SK-N-SH (cell line): ENCODE results near the gene MSI1. TPM values are rescaled to one million over a fixed set of nuclear protein-coding genes. Genes with fewer than 3 reads are reported as not detected.

ENCODE experiments used
- ELF1 ChIP-seq: IDR thresholded peaks from 2 replicates; pipeline ENCODE4 v1.4.0; 2012
- EP300 ChIP-seq, 2 experiments: IDR thresholded peaks; 2 replicates each; pipeline versions ENCODE4 v1.4.0 to v1.6.1; 2012; ENCODE audit warnings: borderline replicate concordance in 1 of 2, low read depth in 1 of 2, low read length in 1 of 2
- FOSL2 ChIP-seq: IDR thresholded peaks from 2 replicates; pipeline ENCODE4 v1.4.0; 2012; ENCODE audit warnings: low read depth, mild to moderate bottlenecking, moderate library complexity, borderline replicate concordance
- FOXM1 ChIP-seq: IDR thresholded peaks from 2 replicates; pipeline ENCODE4 v1.4.0; 2012; ENCODE audit warnings: low read depth, mild to moderate bottlenecking
- GABPA ChIP-seq: IDR thresholded peaks from 2 replicates; pipeline ENCODE4 v1.4.0; 2012; ENCODE audit warnings: low read depth, mild to moderate bottlenecking
- GATA2 ChIP-seq: sonication (generic); formaldehyde crosslinking; IDR thresholded peaks from 2 replicates; pipeline ENCODE4 v1.5.0; 2020; ENCODE audit warnings: mild to moderate bottlenecking, missing genetic modification reagents
- JUND ChIP-seq: IDR thresholded peaks from 2 replicates; pipeline ENCODE4 v1.4.0; 2012
- MAX ChIP-seq: IDR thresholded peaks from 2 replicates; pipeline ENCODE4 v1.4.0; 2012; ENCODE audit warnings: low read depth
- MEF2A ChIP-seq: IDR thresholded peaks from 2 replicates; pipeline ENCODE4 v1.4.0; 2012; ENCODE audit warnings: low read depth, borderline replicate concordance
- MXI1 ChIP-seq: IDR thresholded peaks from 2 replicates; pipeline ENCODE4 v1.6.1; 2012; ENCODE audit warnings: mild to moderate bottlenecking, low read depth, low read length, improper control_type of control experiment
- PBX3 ChIP-seq: IDR thresholded peaks from 2 replicates; pipeline ENCODE4; 2012
- RAD21 ChIP-seq: IDR thresholded peaks from 2 replicates; pipeline ENCODE4 v1.6.1; 2012; ENCODE audit warnings: mild to moderate bottlenecking, low read length
- RCOR1 ChIP-seq: fragments of 150-350 bp; IDR thresholded peaks from 2 replicates; pipeline ENCODE4 v1.6.1; 2017; ENCODE audit warnings: antibody characterized with exemption, low read length
- REST ChIP-seq: IDR thresholded peaks from 2 replicates; pipeline ENCODE4 v1.6.1; 2012; ENCODE audit warnings: mild to moderate bottlenecking, low read depth, low read length, moderate library complexity
- RXRA ChIP-seq: IDR thresholded peaks from 2 replicates; pipeline ENCODE4 v1.4.0; 2012; ENCODE audit warnings: low read depth, mild to moderate bottlenecking, borderline replicate concordance
- SMC3 ChIP-seq: IDR thresholded peaks from 2 replicates; pipeline ENCODE4 v1.6.1; 2012; ENCODE audit warnings: low read depth, low read length, improper control_type of control experiment
- TAF1 ChIP-seq: IDR thresholded peaks from 2 replicates; pipeline ENCODE4 v1.6.1; 2012; ENCODE audit warnings: low read depth, mild to moderate bottlenecking, low read length, moderate library complexity, borderline replicate concordance
- TCF12 ChIP-seq: IDR thresholded peaks from 2 replicates; pipeline ENCODE4 v1.4.0; 2012
- USF1 ChIP-seq: IDR thresholded peaks from 2 replicates; pipeline ENCODE4 v1.4.0; 2012; ENCODE audit warnings: low read depth, borderline replicate concordance
- USF2 ChIP-seq: fragments of 150-350 bp; IDR thresholded peaks from 2 replicates; pipeline ENCODE4 v1.6.1; 2017; ENCODE audit warnings: antibody characterized with exemption, low read length, low read depth, borderline replicate concordance
- YY1 ChIP-seq: IDR thresholded peaks from 2 replicates; pipeline ENCODE4 v1.4.0; 2012; ENCODE audit warnings: low read depth, mild to moderate bottlenecking
- ZBTB33 ChIP-seq: IDR thresholded peaks from 2 replicates; pipeline ENCODE4 v1.4.0; 2012; ENCODE audit warnings: low read depth, borderline replicate concordance
- polyA plus RNA-seq, 3 experiments: library from polyadenylated mRNA; depleted of rRNA; stranded (reverse); fragments of >200 nt; gene quantifications; 2 replicates each; pipeline ENCODE4 v1.2.3, GENCODE V29; 2012

The MSI1 gene
- polyA plus RNA-seq, 1 of the 3 experiments (the other 2 are of a cell fraction): 1.7 TPM

GRCh38 chr12:120301962-120302815 lies 66.8 kb downstream of the MSI1 start, which contains the start of gene SIRT4 (continued):
- TF ChIP-seq PBX3: peak; percentile 85
- no peak for TF ChIP-seq RXRA
- TF ChIP-seq TCF12: peak; percentile 71
- TF ChIP-seq FOXM1: no peak
- TF ChIP-seq REST: no peak
- peak; percentile 36; the same call in 1 of the 2 replicates for TF ChIP-seq RAD21
- TF ChIP-seq JUND: peak; percentile 49; the same call in 1 of the 2 replicates
- no peak for TF ChIP-seq USF1
- no peak for TF ChIP-seq ZBTB33
- 0 out of 2 replicates have a peak, but pooled peaks have one; percentile 36 for TF ChIP-seq GABPA
- TF ChIP-seq MEF2A: no peak
- TF ChIP-seq GATA2 (CRISPR knock-in tag): no peak
- TF ChIP-seq RCOR1: no peak
- TF ChIP-seq YY1: peak; percentile 16; the same call in 1 of the 2 replicates
- peak; percentile 87 for TF ChIP-seq MXI1
- peak in 1 of 2 experiments; percentile 32; a peak in 1 of 4 replicates for TF ChIP-seq EP300 (IDR thresholded peaks at IDR 0.05; ENCODE audit: borderline replicate concordance in 1 of 2, low read depth in 1 of 2, low read length in 1 of 2)
- peak; percentile 62; the same call in 1 of the 2 replicates for TF ChIP-seq MAX
- TF ChIP-seq FOSL2: no peak
- TF ChIP-seq SMC3: 0 out of 2 replicates have a peak, but pooled peaks have one; percentile 3
- TF ChIP-seq ELF1: peak; percentile 48; the same call in 1 of the 2 replicates
- no peak for TF ChIP-seq USF2
- no peak for TF ChIP-seq TAF1
